Measurements from ENCODE around the gene ITGA1.
"Not testable (repeated sequence)": the region's sequence is repeated elsewhere in the genome, so short reads cannot be mapped to it uniquely, and the experiment has no call there.

The ITGA1 gene

GRCh38 chr5:52865991-52866390 is 78.3 kb downstream of the ITGA1 start:
- not testable (repeated sequence) for DNase-seq (ENCODE audit: low read depth)

- DNase-seq (ENCODE audit: low read depth) = peak; percentile 56
These were observed 80.1 kb downstream of the ITGA1 start for GRCh38 chr5:52867809-52868208.

GRCh38 chr5:52868417-52868816 is 80.7 kb downstream of the ITGA1 start:
- no peak for DNase-seq (ENCODE audit: low read depth)

GRCh38 chr5:52869391-52869790 is 81.7 kb downstream of the ITGA1 start:
- no peak for DNase-seq (ENCODE audit: low read depth)

DNA sequence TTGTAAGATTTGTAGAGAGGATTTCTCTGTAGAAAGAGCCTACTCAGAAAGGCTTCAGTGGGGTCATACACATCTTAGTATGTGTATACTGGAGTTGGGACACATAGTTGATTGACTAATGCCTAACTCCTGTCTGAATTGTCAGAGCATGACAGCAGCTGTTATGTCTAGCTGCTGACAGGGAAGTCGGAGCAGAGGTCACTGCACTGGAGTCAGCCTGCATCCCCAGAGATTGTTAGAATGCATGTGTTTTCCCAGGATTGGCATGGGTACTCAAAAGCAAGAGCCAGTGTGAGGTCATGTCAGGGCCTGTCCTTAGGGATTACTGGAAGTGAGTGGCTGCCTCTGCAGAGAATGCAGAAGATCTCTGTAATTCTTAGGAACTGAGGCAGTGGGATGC is 82.7 kb downstream of the ITGA1 start:
- no peak for DNase-seq (ENCODE audit: low read depth)

- DNase-seq (ENCODE audit: low read depth) = no peak
These were observed 88.1 kb downstream of the ITGA1 start for GRCh38 chr5:52875827-52876226.

DNA sequence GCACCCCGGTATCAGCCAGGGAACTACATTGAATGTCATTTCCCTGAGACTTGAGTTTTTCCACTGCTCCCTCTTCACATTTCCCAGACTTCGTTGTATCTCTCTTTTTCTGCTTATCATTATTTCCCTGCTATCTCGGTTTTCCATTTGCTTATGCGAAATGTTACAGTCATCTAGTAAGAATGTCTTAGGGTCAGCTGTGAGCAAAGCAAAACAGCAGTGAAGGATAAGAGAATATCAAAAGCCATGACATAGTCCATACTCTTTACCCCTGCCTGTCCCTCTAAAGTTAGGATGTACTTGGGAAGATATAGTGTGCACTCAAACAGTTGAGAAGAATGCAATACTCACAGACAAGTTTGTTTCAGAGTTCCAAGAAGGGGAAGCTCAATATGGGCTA is 88.7 kb downstream of the ITGA1 start:
- no peak for DNase-seq (ENCODE audit: low read depth)

- DNase-seq (ENCODE audit: low read depth) = peak; percentile 69
These were observed 90.9 kb downstream of the ITGA1 start for GRCh38 chr5:52878656-52879055.

DNA sequence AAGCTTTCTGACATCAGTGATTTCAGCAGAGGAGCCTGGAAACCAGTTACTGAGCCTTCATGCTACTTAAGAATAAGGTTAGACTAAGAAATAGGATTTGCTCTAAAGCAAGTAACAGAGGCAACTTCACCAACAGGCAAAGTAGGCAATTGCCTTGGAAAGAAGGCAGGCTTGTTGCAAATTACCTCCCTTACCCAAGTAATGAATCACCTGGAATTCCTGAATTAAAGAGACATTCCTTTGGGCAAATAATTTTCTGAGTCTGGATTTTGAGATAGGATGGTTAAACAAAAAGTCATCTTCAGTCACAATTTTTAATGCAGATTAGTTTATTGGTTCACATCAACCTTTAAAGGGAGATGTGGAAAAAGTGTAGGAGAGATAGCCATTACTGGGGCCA is 92.8 kb downstream of the ITGA1 start:
- DNase-seq (ENCODE audit: low read depth) = no peak

DNA sequence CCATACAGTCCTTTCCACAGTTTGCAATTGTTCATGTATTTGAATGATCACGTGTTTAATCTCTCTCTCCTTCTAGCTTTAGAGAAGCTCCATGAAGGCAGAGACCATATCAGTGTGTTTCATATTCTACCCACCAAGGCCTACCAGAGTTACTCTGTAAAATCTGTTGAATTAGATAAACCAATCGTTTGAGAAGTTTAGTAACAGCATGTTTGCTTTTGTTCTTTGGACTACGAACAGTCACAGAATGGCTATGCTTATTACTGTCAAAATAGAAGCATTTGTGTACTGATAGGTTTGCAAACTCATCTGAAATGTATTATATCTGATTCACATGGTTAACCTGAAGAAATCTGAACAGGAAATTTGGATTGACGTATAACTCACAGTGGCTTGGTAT is 93.8 kb downstream of the ITGA1 start:
- no peak for DNase-seq (ENCODE audit: low read depth)

GRCh38 chr5:52883110-52883509 is 95.4 kb downstream of the ITGA1 start:
- no peak for DNase-seq (ENCODE audit: low read depth)

DNA sequence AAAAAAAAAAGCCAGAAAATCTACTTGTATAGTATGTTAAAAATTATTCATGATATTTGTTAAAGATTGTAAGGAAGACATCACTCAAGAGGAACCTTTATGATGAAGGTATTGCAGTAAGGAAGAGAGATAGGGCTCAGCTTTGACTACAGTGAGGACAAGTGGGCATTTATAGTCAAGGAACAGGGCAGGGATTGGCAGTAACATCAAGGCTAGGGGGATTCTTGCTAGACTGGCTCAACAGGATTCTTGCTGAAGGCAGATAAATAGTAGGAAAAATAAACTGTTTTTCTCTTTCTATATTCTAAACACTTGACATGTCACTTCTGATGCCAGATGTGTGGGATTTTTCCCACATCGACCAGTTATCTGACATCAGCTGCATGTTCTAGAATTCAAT is 96.7 kb downstream of the ITGA1 start:
- DNase-seq (ENCODE audit: low read depth) = no peak

- DNase-seq (ENCODE audit: low read depth) = no peak
These were observed 97.9 kb downstream of the ITGA1 start for GRCh38 chr5:52885614-52886013.

GRCh38 chr5:52886206-52886605 is 98.5 kb downstream of the ITGA1 start:
- DNase-seq (ENCODE audit: low read depth) = no peak

DNA sequence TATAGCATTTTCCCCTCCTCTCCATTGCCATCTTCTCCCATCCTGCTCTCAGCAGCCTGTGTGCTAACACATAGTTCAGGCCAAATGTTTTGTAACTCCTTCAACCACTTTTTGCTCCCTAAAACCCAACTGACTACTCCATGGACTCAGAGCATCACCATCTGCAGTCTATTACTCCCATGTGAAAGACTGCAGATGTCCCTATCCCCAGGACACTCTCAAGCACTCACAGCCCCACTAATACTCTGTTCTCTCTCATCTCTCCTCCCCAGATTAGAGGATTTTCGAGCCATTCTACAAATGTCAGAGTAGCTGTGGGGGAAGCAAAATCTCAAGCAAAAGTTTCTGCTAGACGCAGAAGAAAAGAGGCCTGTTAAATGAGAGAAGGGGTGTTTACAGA is 99.3 kb downstream of the ITGA1 start:
- DNase-seq (ENCODE audit: low read depth) = no peak

DNA sequence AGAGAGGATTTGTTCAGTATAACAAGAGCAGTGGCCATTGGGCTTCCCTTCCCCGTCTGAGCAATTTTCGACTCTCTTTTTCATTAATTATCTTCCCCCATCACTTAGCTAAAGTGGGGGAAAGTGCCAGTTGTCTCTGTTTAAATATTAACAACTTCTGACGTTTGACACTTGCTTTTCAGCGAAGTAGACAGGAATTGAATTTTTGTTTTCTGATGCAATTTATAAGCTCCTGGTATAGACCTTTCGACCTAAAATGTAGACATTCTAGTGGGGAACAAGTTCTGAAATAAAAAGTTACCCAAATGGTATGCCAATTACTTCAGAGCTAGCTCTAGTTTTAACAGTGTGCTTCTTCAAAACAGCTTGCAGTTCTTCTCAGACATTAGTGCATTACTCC is 100.6 kb downstream of the ITGA1 start:
- DNase-seq (ENCODE audit: low read depth) = no peak

GRCh38 chr5:52892242-52892878 is 104.6 kb downstream of the ITGA1 start:
- DNase-seq (ENCODE audit: low read depth) = no peak

- peak; percentile 55 for DNase-seq (ENCODE audit: low read depth)
These were observed 105.4 kb downstream of the ITGA1 start for GRCh38 chr5:52893105-52893504.

DNA sequence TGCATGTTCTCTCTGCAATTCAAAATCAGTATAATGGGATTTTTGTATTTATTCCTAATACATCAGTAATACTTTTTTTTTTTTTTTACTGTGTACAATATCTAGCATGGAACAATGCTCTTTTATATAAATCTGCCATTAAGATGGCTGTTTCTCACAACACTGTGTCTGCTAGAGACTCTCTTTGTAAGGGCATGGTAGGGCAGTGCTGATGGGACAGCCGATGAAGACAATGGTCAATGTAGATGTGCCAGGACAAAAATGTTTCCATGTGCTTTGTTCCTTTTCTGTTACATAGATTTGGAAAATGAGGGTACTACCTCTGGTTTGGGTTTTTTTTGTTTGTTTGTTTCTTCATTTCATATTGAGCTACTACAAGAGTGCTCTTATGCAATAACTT is 106.1 kb downstream of the ITGA1 start:
- DNase-seq (ENCODE audit: low read depth) = no peak

DNA sequence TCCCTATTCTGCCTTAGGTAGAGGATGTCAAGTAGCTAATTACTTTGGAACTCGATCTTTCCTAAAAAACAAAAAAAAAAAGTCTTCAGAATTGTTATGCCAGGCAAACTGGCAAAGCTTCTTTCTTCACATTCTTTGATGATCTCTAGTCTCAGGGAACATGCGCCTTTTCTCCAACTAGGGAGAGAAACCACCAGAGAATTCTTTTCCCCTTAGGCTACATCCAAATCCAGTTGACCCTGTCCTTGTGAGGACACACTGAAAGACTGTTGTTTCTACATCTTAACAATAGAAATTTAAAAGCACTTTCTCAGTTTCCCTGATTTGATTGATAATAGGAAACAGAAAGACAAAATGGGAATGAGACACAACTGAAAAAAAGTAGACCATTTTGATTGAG is 106.7 kb downstream of the ITGA1 start:
- no peak for DNase-seq (ENCODE audit: low read depth)

DNA sequence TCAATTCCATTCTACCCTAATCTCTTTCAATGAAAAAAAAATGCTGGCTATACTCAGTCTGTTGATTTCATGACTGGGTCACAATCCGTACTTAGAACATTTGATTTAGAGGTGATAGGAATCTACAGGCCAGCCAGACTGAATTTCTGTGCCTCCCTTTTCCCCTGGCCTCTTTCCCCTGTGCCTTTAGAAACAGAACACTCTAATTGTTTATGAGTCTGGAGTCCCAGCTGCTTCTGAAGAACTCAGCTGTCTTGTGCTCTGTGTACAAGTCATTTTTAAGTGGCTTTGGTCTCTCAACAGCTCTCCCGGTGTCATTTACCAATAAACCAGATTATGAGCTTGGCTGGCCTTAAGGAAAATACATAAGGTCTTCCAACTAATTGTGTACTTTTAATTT is 107.4 kb downstream of the ITGA1 start:
- DNase-seq (ENCODE audit: low read depth) = no peak

DNA sequence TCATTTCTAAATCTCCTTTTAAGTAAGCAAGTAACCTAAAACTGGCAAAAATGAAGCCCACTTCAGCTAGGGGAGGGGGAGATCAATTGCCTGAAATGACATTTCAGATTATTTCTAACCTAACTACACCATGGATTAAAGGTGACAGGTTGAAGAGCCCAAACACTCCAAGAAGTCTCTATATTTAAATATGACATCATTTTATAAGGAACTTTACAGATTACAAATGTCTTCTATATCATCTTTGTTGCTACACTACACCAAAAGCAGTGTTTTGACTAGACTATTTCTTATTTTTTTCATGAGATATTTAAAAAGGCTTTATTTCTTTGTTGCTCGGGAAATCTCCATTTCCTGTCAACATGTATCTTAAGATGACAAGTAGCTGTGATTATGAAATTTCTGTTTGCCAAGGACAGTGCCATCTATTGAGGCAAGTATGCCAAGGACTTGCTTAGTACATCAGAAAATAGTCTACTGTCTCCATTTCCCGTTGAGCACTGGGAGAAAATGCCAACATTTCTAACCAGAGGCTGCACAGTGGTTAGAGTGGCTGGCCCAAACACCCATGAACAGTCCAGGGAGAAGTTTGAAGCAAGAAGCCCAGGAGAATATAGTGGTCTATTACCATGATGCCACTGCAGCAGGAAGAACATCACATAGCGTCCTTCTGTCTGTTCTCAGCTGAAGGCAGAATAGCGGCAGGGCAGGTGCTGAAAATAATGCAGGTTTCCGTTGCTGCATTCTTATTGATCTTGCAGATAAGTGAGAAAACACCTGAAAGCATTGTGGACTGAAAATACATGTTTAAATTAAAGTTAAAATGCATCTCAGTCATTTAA is 108.1 kb downstream of the ITGA1 start:
- no peak for DNase-seq (ENCODE audit: low read depth)

- no peak for DNase-seq (ENCODE audit: low read depth)
These were observed 109.0 kb downstream of the ITGA1 start for GRCh38 chr5:52896534-52897237.
